Articular chondrocyte of knee joint (primary cell): ENCODE results near the gene ATP8B3. TPM values are rescaled to one million over a fixed set of nuclear protein-coding genes. Genes with fewer than 3 reads are reported as not detected.

ENCODE experiments used
- total RNA-seq: library from RNA; depleted of rRNA; stranded (reverse); fragments of >200 nt; gene quantifications from 2 replicates; pipeline ENCODE4 v1.2.3, GENCODE V29; 2012

Gene ATP8B3
- 3.5 and 3.8 TPM in 2 replicates for total RNA-seq

GRCh38 chr19:1811942-1812425 is at the start of gene ATP8B3:
TSS of gene ATP8B3 (minus strand) at chr19:1812276. CDS start at chr19:1811736, 540 bp downstream.

GRCh38 chr19:1848399-1849131 is 36.5 kb upstream of the ATP8B3 start, which contains the start of gene REXO1:
TSS of gene REXO1 (minus strand) at chr19:1848483. CDS start at chr19:1848358, 125 bp downstream.

GRCh38 chr19:1752757-1753728 is 59.0 kb downstream of the ATP8B3 start, which contains the start of gene ONECUT3:
TSS of gene ONECUT3 (plus strand) at chr19:1753506. CDS start at chr19:1753663, 157 bp downstream.

Other genes with a start within 250 kb of the ATP8B3 start
- 16.9 and 20.1 TPM in 2 replicates for gene MEX3D, start 244.0 kb downstream of the ATP8B3 start, total RNA-seq
- 53.3 and 54.6 TPM in 2 replicates for gene MBD3, start 219.4 kb downstream of the ATP8B3 start, total RNA-seq
- gene UQCR11, start 206.8 kb downstream of the ATP8B3 start, total RNA-seq, result 30.5 and 34.6 TPM in 2 replicates
- gene TCF3, start 159.7 kb downstream of the ATP8B3 start, total RNA-seq, result 37.9 and 41.0 TPM in 2 replicates
- not detected in 2 replicates for gene ONECUT3, start 58.8 kb downstream of the ATP8B3 start, total RNA-seq
- 6.5 and 6.6 TPM in 2 replicates for gene REXO1, start 36.2 kb upstream of the ATP8B3 start, total RNA-seq
- 3.5 and 4.6 TPM in 2 replicates for gene KLF16, start 51.3 kb upstream of the ATP8B3 start, total RNA-seq
- 45.9 and 46.7 TPM in 2 replicates for gene ABHD17A, start 73.2 kb upstream of the ATP8B3 start, total RNA-seq
- gene ADAT3, start 93.1 kb upstream of the ATP8B3 start, total RNA-seq, result 1.6 and 2.7 TPM in 2 replicates
- gene SCAMP4, start 93.1 kb upstream of the ATP8B3 start, total RNA-seq, result 46.1 and 47.8 TPM in 2 replicates
- gene CSNK1G2, start 128.9 kb upstream of the ATP8B3 start, total RNA-seq, result 37.7 and 39.9 TPM in 2 replicates
- gene BTBD2, start 203.4 kb upstream of the ATP8B3 start, total RNA-seq, result 47.0 and 55.0 TPM in 2 replicates
- 41.4 and 53.4 TPM in 2 replicates for gene MKNK2, start 239.0 kb upstream of the ATP8B3 start, total RNA-seq